ENCODE measurements around the gene TMEM184C.

DNA sequence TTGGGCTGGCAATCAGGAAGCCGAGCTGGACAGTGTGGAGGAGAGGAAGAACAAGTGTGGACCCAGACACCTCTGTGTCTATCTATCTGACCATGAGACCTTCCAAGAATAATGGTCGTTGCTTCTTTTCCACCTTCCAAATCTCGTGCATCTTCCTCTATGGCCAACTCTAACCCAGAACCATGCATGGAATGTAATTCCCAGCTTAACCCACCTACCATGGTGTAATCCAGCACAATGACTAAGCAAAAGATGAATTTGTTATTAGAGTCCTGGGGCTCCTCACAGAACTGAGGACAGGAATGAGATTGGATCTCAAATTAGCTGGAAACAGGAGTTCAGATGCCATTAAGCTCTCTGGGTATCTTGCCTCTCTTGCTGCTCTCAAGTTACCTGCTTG lies 17.4 kb upstream of the TMEM184C start:
- TF ChIP-seq, protein P1, sequence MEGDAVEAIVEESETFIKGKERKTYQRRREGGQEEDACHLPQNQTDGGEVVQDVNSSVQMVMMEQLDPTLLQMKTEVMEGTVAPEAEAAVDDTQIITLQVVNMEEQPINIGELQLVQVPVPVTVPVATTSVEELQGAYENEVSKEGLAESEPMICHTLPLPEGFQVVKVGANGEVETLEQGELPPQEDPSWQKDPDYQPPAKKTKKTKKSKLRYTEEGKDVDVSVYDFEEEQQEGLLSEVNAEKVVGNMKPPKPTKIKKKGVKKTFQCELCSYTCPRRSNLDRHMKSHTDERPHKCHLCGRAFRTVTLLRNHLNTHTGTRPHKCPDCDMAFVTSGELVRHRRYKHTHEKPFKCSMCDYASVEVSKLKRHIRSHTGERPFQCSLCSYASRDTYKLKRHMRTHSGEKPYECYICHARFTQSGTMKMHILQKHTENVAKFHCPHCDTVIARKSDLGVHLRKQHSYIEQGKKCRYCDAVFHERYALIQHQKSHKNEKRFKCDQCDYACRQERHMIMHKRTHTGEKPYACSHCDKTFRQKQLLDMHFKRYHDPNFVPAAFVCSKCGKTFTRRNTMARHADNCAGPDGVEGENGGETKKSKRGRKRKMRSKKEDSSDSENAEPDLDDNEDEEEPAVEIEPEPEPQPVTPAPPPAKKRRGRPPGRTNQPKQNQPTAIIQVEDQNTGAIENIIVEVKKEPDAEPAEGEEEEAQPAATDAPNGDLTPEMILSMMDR (IDR thresholded peaks at IDR 0.05) = no peak
- TF ChIP-seq POLR2A (IDR thresholded peaks at IDR 0.05) (no peak), EP300 (IDR thresholded peaks at IDR 0.05) (no peak), POLR2AphosphoS5 (IDR thresholded peaks at IDR 0.05) (no peak)
